GM12892 (cell line): Measurements from ENCODE around the gene C2CD3.

ENCODE experiments used
- POLR2A ChIP-seq: IDR thresholded peaks from 2 replicates; pipeline ENCODE4 v1.6.1; 2011; ENCODE audit warnings: low read depth, low read length, control low read depth
- POLR2AphosphoS5 ChIP-seq: IDR thresholded peaks from 2 replicates; pipeline ENCODE4 v1.6.1; 2011; ENCODE audit warnings: low read depth, low read length, control low read depth
- TAF1 ChIP-seq: IDR thresholded peaks from 2 replicates; pipeline ENCODE4 v1.6.1; 2011; ENCODE audit warnings: low read depth, mild to moderate bottlenecking, control low read depth, low read length, borderline replicate concordance

- TF ChIP-seq POLR2A = no peak
- TF ChIP-seq POLR2AphosphoS5 = no peak
- TF ChIP-seq TAF1 = no peak
Measured at GRCh38 chr11:74185695-74186094, 14.9 kb upstream of the C2CD3 start.
